Erythroblast (primary cell): ENCODE results near the gene ADPRHL1.

Experiments
- GATA1 ChIP-seq: IDR thresholded peaks from 2 replicates; pipeline ENCODE4 v1.6.1; 2011; ENCODE audit warnings: low read depth, mild to moderate bottlenecking, control low read depth, low read length, moderate library complexity
- POLR2A ChIP-seq: IDR thresholded peaks from 2 replicates; pipeline ENCODE4 v1.6.1; 2011; ENCODE audit warnings: mild to moderate bottlenecking, low read length

- no peak for TF ChIP-seq POLR2A
- TF ChIP-seq GATA1 = no peak
These were observed 100.0 kb downstream of the ADPRHL1 start for GRCh38 chr13:113353254-113353653.
